22Rv1 (cell line): ENCODE results near the gene HMG20B.

Source experiments
- CTCF ChIP-seq: fragments of 450-650 bp; IDR thresholded peaks from 2 replicates; pipeline ENCODE4 v1.5.1; 2017; ENCODE audit warnings: mild to moderate bottlenecking
- ZFX ChIP-seq: fragments of 450-650 bp; IDR thresholded peaks from 2 replicates; pipeline ENCODE4 v1.6.1; 2017; ENCODE audit warnings: antibody characterized with exemption, borderline replicate concordance

DNA sequence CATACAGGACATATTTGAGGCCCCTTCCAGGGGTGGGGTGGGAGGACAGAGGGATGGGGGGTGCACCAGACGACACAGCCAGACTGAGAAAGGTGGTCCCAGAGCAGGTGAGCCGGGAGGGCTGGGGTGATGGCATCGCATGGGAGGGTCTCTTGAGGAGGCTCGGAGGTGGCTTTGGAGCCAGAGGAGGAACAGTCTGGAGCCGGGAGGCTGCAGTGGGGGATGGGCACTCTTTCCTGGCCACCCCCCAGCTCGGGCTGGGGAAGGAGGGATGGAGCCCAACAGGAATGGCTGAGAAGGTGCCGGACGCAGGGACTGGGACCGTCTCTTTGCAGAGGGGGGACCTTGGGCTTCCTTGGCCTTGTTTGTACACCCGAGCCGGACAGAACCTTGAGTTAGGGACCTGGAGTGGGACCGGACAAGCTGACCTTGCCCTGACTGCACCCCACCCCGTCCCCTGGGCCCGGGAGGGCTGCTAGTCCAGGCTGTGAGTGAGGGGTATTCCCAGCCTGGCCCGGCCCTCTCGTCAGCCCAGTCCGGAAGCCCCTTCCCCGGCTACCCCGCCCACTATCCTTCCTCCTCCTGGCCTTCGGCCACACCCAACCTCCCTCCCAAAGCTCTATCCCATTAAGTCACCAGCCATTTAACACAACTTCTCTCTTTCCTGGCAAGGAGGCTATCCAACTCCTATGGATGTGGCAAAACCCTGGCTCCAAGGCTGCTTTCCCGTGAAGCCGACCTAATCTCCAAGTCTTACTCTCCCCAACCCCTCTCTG, 34.7 kb downstream of the HMG20B start:
- no peak for TF ChIP-seq CTCF
- no peak for TF ChIP-seq ZFX
